GM06990 (cell line): Measurements from ENCODE around the gene MYO16.

Source experiments
- DNase-seq: peaks from one replicate; pipeline ENCODE4 v3.0.0-alpha.2; 2011; ENCODE audit not compliant: insufficient read length; ENCODE audit errors: extremely low read depth
- H3K27me3 ChIP-seq: replicated peaks from 2 replicates; pipeline ENCODE4 v1.6.0; 2011; ENCODE audit warnings: low read length; ENCODE audit not compliant: control insufficient read depth, insufficient read depth
- H3K36me3 ChIP-seq: 2 replicates; pipeline ENCODE4 v1.5.1; 2011; ENCODE audit warnings: low read length; ENCODE audit not compliant: control insufficient read depth, insufficient read depth
- H3K4me3 ChIP-seq: replicated peaks from 2 replicates; pipeline ENCODE4 v1.5.1; 2011; ENCODE audit warnings: low read depth, mild to moderate bottlenecking, control low read depth, low read length
- CTCF ChIP-seq: IDR thresholded peaks from 2 replicates; pipeline ENCODE4 v1.5.1; 2011; ENCODE audit warnings: low read length, control low read depth, mild to moderate bottlenecking, inconsistent platforms; ENCODE audit not compliant: insufficient read depth, poor library complexity, severe bottlenecking

The MYO16 gene

GRCh38 chr13:108725471-108725870 is 96.1 kb downstream of the MYO16 start:
- no peak for DNase-seq
- no peaks in the 10 kb centered on the region for H3K36me3 ChIP-seq
- no peaks in the 10 kb centered on the region for H3K27me3 ChIP-seq
- H3K4me3 ChIP-seq, result no peak overlapping the region
- no peak for TF ChIP-seq CTCF

- no peak for TF ChIP-seq CTCF
- Histone ChIP-seq H3K4me3 (no peak overlapping the region), H3K36me3 (no peaks in the 10 kb centered on the region), H3K27me3 (no peaks in the 10 kb centered on the region)
- DNase-seq, result no peak
Measured at GRCh38 chr13:108728370-108728769, 99.0 kb downstream of the MYO16 start.

- H3K4me3 ChIP-seq, result no peak overlapping the region
- no peak for TF ChIP-seq CTCF
- DNase-seq, result no peak
- H3K27me3 ChIP-seq, result no peaks in the 10 kb centered on the region
- H3K36me3 ChIP-seq, result no peaks in the 10 kb centered on the region
Measured at GRCh38 chr13:108733022-108733560, 103.7 kb downstream of the MYO16 start.

GRCh38 chr13:108734676-108735075 is 105.3 kb downstream of the MYO16 start:
- H3K4me3 ChIP-seq, result no peak overlapping the region
- no peaks in the 10 kb centered on the region for H3K36me3 ChIP-seq
- no peaks in the 10 kb centered on the region for H3K27me3 ChIP-seq
- TF ChIP-seq CTCF, result no peak
- no peak for DNase-seq

- no peak for TF ChIP-seq CTCF
- no peak for DNase-seq
- no peaks in the 10 kb centered on the region for H3K27me3 ChIP-seq
- no peaks in the 10 kb centered on the region for H3K36me3 ChIP-seq
- H3K4me3 ChIP-seq, result no peak overlapping the region
Measured at GRCh38 chr13:108741930-108742329, 112.5 kb downstream of the MYO16 start.
